PC-3 (cell line): ENCODE measurements around the gene MFSD6L.

ENCODE experiments used
- CTCF ChIP-seq: fragments of 300-600 bp; sonication (generic); conservative IDR thresholded peaks from 2 replicates; pipeline ENCODE4 v1.5.1; 2017; ENCODE audit warnings: antibody characterized with exemption, low read depth, mild to moderate bottlenecking, low read length
- EZH2 ChIP-seq: fragments of 300-600 bp; sonication (generic); IDR thresholded peaks from one replicate; pipeline ENCODE4 v1.6.1; 2017; ENCODE audit warnings: antibody characterized with exemption, mild to moderate bottlenecking, low read length; ENCODE audit not compliant: unreplicated experiment

GRCh38 chr17:8789743-8790142, 9.4 kb downstream of the MFSD6L start:
- TF ChIP-seq CTCF (no peak), EZH2 (no peak)
